BJ (cell line): Measurements from ENCODE around the gene DOCK10. TPM values are rescaled to one million over a fixed set of nuclear protein-coding genes. Genes with fewer than 3 reads are reported as not detected.

Experiments used
- CTCF ChIA-PET: fragments of 350-600 bp; formaldehyde crosslinking; extraction: SDS; loops from one replicate; lab custom pipeline; 2021; ENCODE audit warnings: antibody characterized with exemption, inconsistent platforms; lab: Yijun Ruan, JAX
- POLR2A ChIA-PET: fragments of 300-600 bp; sonication (Branson Sonifier 250); formaldehyde crosslinking; extraction: SDS; loops from one replicate; lab custom pipeline; 2021; ENCODE audit warnings: antibody characterized with exemption; lab: Charles Lee
- DNase-seq: peaks from one replicate; pipeline ENCODE4 v3.0.0-alpha.2; 2011; ENCODE audit warnings: low read depth
- H3K27me3 ChIP-seq: 2 replicates; pipeline ENCODE4 v1.6.0; 2011; ENCODE audit warnings: low read length; ENCODE audit not compliant: control insufficient read depth, insufficient read depth
- H3K36me3 ChIP-seq: 2 replicates; pipeline ENCODE4 v1.5.1; 2011; ENCODE audit warnings: low read length; ENCODE audit not compliant: control insufficient read depth, insufficient read depth
- H3K4me3 ChIP-seq: 2 replicates; pipeline ENCODE4 v1.5.1; 2011; ENCODE audit warnings: low read depth, mild to moderate bottlenecking, control low read depth, low read length
- polyA plus RNA-seq: library from polyadenylated mRNA; depleted of rRNA; stranded (reverse); fragments of >200 nt; gene quantifications from 2 replicates; pipeline ENCODE4 v1.2.3, GENCODE V29; 2011
- small RNA-seq: library from RNA; depleted of rRNA; stranded (forward); fragments of <200 nt; gene quantifications from one replicate; pipeline ENCODE3, GENCODE V24; 2012; ENCODE audit warnings: low replicate concordance, low read depth; ENCODE audit not compliant: insufficient read length
- TF ChIP-seq, protein P1 (sequence below): IDR thresholded peaks from 2 replicates; pipeline ENCODE4 v1.5.1; 2011; ENCODE audit warnings: low read depth, mild to moderate bottlenecking, control low read depth, inconsistent platforms, low read length, moderate library complexity; ENCODE audit not compliant: insufficient read depth

DOCK10 gene
- polyA plus RNA-seq, 1 experiment: 62.7 TPM

DNA sequence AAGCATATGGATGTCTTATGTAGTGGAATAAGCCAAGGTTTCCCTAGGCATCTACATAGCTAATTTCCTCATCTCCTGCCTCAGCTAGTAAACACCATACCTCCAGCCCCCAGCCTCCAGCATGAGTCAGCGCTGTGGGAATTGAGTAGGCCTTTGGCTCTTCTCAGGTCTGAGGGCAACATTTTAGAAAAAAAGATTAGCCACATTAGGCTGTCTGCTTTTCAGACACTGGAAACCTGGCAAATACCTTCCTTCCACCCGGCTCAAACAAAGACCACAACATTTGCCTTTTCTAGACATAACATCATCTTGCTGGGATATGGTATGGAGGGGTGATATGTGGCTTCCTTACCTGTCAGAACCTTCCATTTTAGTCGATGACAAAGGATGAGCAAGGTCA is 320.0 kb downstream of the DOCK10 start:
- Histone ChIP-seq H3K4me3 (no peak overlapping the region), H3K27me3 (no peaks in the 10 kb centered on the region; the same call in 1 of the 2 replicates), H3K36me3 (no peaks in the 10 kb centered on the region)
- TF ChIP-seq, protein P1, sequence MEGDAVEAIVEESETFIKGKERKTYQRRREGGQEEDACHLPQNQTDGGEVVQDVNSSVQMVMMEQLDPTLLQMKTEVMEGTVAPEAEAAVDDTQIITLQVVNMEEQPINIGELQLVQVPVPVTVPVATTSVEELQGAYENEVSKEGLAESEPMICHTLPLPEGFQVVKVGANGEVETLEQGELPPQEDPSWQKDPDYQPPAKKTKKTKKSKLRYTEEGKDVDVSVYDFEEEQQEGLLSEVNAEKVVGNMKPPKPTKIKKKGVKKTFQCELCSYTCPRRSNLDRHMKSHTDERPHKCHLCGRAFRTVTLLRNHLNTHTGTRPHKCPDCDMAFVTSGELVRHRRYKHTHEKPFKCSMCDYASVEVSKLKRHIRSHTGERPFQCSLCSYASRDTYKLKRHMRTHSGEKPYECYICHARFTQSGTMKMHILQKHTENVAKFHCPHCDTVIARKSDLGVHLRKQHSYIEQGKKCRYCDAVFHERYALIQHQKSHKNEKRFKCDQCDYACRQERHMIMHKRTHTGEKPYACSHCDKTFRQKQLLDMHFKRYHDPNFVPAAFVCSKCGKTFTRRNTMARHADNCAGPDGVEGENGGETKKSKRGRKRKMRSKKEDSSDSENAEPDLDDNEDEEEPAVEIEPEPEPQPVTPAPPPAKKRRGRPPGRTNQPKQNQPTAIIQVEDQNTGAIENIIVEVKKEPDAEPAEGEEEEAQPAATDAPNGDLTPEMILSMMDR: no peak
- DNase-seq: no peak
- POLR2A ChIA-PET: no interaction called here
- CTCF ChIA-PET: interaction anchor here (1.2 kb wide), 1 partner anchor 10 kb away, joined by 4 read pairs; no protein-coding TSS in a partner anchor

DNA sequence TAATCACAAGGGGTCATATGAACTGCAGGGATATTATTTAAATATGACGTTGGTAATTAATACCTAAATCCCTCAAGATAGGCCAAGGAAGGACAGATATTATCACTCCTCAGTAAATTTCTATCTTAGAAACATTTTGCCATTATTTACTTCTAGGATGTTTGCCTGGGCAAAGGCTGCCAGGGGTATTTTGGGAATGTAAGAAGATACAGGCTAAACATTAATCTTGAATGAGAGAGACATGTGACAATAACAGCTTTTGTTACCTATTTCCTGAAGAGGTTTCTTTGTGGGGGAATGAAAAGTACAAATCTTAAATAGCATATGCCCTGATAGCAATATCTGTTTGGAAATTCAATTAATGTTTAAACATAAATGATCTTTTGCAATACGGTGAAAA is 325.3 kb downstream of the DOCK10 start:
- Histone ChIP-seq H3K36me3 (no peaks in the 10 kb centered on the region), H3K4me3 (no peak overlapping the region), H3K27me3 (no peaks in the 10 kb centered on the region; the same call in 1 of the 2 replicates)
- TF ChIP-seq, protein P1: no peak
- DNase-seq: no peak
- ChIA-PET POLR2A (no interaction called here), CTCF (no interaction called here)

DNA sequence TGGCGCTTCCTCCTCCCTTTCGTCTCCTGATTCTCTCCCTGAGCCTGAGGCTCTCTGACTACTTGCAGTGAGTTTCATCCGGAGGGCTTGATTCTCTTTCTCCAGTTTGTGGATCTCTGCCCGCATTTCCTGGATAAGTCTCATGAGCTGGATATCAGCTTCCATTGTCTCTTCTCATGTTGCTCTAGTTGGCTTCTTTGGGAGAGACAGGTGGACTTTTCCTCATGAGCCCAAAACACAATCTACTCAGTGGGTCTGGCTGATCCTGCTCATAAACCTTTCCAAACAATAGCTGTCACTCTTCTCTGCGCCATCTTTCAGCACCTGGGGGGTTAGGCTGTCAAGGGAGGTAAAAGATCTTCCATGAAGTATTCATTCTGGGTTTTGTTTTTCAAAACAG is 326.1 kb downstream of the DOCK10 start, which contains the start of gene CCDC195:
Gene CCDC195 (minus strand): TSS at position 165 of the 400 bp plus-strand sequence. CDS start 0 bp downstream, at position 165.
- H3K4me3 ChIP-seq: no peak within 1 kb of the TSS
- CTCF ChIA-PET: no interaction called here

More for the DNA sequence above, 326.1 kb downstream of the DOCK10 start, which contains the start of gene CCDC195:
- POLR2A ChIA-PET: no interaction called here
- Histone ChIP-seq H3K27me3 (no peaks in the 10 kb centered on the region; the same call in 1 of the 2 replicates), H3K36me3 (no peaks in the 10 kb centered on the region)
- no peak for DNase-seq
- TF ChIP-seq, protein P1: no peak

Small RNA genes within 50 kb of the gene (small RNA-seq; reads per million reads assigned to genes)
- not detected for gene MIR4439
